GM23338 (cell line): Measurements from ENCODE around the gene BLOC1S1.

Source experiments
- CTCF ChIP-seq, 2 experiments: fragments of 200-600 bp in 1 of 2; sonication (generic) in 1 of 2; conservative IDR thresholded peaks; 2 replicates each; pipeline versions ENCODE4 v1.5.1 to v1.6.1; 2016 to 2017; ENCODE audit warnings: antibody characterized with exemption in 2 of 2, low read depth in 2 of 2, mild to moderate bottlenecking in 2 of 2, moderate library complexity in 1 of 2
- JUNB ChIP-seq: IDR thresholded peaks from one replicate; pipeline ENCODE4 v1.6.1; 2016; ENCODE audit warnings: antibody characterized with exemption; ENCODE audit not compliant: unreplicated experiment
- NANOG ChIP-seq: IDR thresholded peaks from 2 replicates; pipeline ENCODE4 v1.6.1; 2016; ENCODE audit warnings: antibody characterized with exemption, borderline replicate concordance
- POLR2AphosphoS5 ChIP-seq: IDR thresholded peaks from 2 replicates; pipeline ENCODE4 v1.6.1; 2016; ENCODE audit warnings: antibody characterized with exemption, low read depth
- TF ChIP-seq, protein P1 (sequence below): IDR thresholded peaks from one replicate; pipeline ENCODE4 v1.6.1; 2018; ENCODE audit warnings: antibody characterized with exemption; ENCODE audit not compliant: unreplicated experiment

DNA sequence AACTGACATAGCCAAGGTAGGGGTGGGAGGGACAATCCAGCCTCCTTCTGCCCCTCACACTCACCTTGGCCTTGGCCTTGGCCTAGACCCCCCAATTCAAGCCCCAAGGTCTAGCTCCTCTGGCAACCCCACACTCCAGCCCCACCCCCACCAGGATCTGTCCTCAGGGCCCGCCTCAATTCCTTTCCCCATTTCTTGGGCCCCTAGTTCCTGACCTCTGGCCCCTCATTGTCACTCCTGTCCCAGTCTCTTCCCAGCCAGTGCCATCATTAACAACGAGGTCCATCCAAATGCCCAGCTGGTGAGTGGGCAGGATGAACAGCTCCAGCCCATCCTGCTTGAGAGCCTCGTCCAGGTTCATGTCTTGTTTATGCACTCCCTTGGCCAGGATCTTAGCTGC is 20.2 kb downstream of the BLOC1S1 start:
- no peak for TF ChIP-seq CTCF (conservative IDR thresholded peaks at IDR 0.05; ENCODE audit: low read depth in 2 of 2)
- no peak for TF ChIP-seq POLR2AphosphoS5
- TF ChIP-seq, protein P1, sequence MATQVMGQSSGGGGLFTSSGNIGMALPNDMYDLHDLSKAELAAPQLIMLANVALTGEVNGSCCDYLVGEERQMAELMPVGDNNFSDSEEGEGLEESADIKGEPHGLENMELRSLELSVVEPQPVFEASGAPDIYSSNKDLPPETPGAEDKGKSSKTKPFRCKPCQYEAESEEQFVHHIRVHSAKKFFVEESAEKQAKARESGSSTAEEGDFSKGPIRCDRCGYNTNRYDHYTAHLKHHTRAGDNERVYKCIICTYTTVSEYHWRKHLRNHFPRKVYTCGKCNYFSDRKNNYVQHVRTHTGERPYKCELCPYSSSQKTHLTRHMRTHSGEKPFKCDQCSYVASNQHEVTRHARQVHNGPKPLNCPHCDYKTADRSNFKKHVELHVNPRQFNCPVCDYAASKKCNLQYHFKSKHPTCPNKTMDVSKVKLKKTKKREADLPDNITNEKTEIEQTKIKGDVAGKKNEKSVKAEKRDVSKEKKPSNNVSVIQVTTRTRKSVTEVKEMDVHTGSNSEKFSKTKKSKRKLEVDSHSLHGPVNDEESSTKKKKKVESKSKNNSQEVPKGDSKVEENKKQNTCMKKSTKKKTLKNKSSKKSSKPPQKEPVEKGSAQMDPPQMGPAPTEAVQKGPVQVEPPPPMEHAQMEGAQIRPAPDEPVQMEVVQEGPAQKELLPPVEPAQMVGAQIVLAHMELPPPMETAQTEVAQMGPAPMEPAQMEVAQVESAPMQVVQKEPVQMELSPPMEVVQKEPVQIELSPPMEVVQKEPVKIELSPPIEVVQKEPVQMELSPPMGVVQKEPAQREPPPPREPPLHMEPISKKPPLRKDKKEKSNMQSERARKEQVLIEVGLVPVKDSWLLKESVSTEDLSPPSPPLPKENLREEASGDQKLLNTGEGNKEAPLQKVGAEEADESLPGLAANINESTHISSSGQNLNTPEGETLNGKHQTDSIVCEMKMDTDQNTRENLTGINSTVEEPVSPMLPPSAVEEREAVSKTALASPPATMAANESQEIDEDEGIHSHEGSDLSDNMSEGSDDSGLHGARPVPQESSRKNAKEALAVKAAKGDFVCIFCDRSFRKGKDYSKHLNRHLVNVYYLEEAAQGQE: no peak
- no peak for TF ChIP-seq NANOG
- TF ChIP-seq JUNB: no peak
